PC-3 (cell line): ENCODE results near the gene ACP4. TPM values are rescaled to one million over a fixed set of nuclear protein-coding genes. Genes with fewer than 3 reads are reported as not detected.
"Not testable (repeated sequence)": the region's sequence is repeated elsewhere in the genome, so short reads cannot be mapped to it uniquely, and the experiment has no call there.

Source experiments
- ATAC-seq: fragments of 200-7000 bp; cut with Tn5 transposase; 2 replicates; pipeline ENCODE4 v1.9.1; 2020; ENCODE audit warnings: mild to moderate bottlenecking, moderate library complexity
- BruUV-seq: library from RNA; stranded (reverse); fragments of 400-500 nt; replicated peaks from 2 replicates; lab custom pipeline; 2021; lab: Mats Ljungman, UMichigan
- CTCF ChIA-PET: fragments of 300-600 bp; sonication (Branson Sonifier 250); formaldehyde crosslinking; loops from one replicate; lab custom pipeline; 2022; ENCODE audit warnings: antibody characterized with exemption; lab: Charles Lee
- POLR2A ChIA-PET: fragments of 300-600 bp; sonication (Branson Sonifier 250); formaldehyde crosslinking; loops from one replicate; lab custom pipeline; 2022; ENCODE audit warnings: antibody characterized with exemption; ENCODE audit not compliant: unreplicated experiment; lab: Charles Lee
- DNase-seq: peaks from one replicate; pipeline ENCODE4 v3.0.0-alpha.2; 2015
- H2AFZ ChIP-seq: fragments of 300-600 bp; sonication (generic); 2 replicates; pipeline ENCODE4 v1.6.0; 2016; ENCODE audit warnings: antibody characterized with exemption, low read length
- H3F3A ChIP-seq: fragments of 300-600 bp; sonication (generic); one replicate; pipeline ENCODE4 v1.6.0; 2017; ENCODE audit warnings: antibody characterized with exemption, low read length, control low read depth, mild to moderate bottlenecking; ENCODE audit not compliant: unreplicated experiment
- H3K27ac ChIP-seq: fragments of 300-600 bp; sonication (generic); 2 replicates; pipeline ENCODE4 v1.5.1; 2016; ENCODE audit warnings: mild to moderate bottlenecking, low read length
- H3K27me3 ChIP-seq: fragments of 300-600 bp; sonication (generic); 2 replicates; pipeline ENCODE4 v1.6.1; 2016; ENCODE audit warnings: low read length, mixed read lengths
- H3K36me3 ChIP-seq: fragments of 300-600 bp; sonication (generic); 2 replicates; pipeline ENCODE4 v1.6.1; 2016; ENCODE audit warnings: low read depth, mixed run types, low read length, mixed read lengths
- H3K4me1 ChIP-seq: fragments of 300-600 bp; sonication (generic); 2 replicates; pipeline ENCODE4 v1.5.1; 2016; ENCODE audit warnings: low read length; ENCODE audit not compliant: insufficient read depth
- H3K4me2 ChIP-seq: fragments of 300-600 bp; sonication (generic); 2 replicates; pipeline ENCODE4 v1.6.0; 2016; ENCODE audit warnings: low read length
- H3K4me3 ChIP-seq: fragments of 300-600 bp; sonication (generic); 2 replicates; pipeline ENCODE4 v1.5.1; 2016; ENCODE audit warnings: mild to moderate bottlenecking, low read length, mixed read lengths
- H3K79me2 ChIP-seq: fragments of 300-600 bp; sonication (generic); 2 replicates; pipeline ENCODE4 v1.6.1; 2017; ENCODE audit warnings: low read length, mixed read lengths
- H3K9ac ChIP-seq: fragments of 300-600 bp; sonication (generic); 2 replicates; pipeline ENCODE4 v1.6.0; 2016; ENCODE audit warnings: mild to moderate bottlenecking, low read length
- H3K9me2 ChIP-seq: fragments of 300-600 bp; sonication (generic); replicated peaks from 2 replicates; pipeline ENCODE4 v1.6.1; 2016; ENCODE audit warnings: mixed run types, low read length, mixed read lengths
- H3K9me3 ChIP-seq: fragments of 300-600 bp; sonication (generic); 2 replicates; pipeline ENCODE4 v1.6.1; 2016; ENCODE audit warnings: low read length, mixed read lengths
- H4K20me1 ChIP-seq: fragments of 300-600 bp; sonication (generic); 2 replicates; pipeline ENCODE4 v1.6.1; 2016; ENCODE audit warnings: low read length, mixed read lengths
- CTCF ChIP-seq: fragments of 300-600 bp; sonication (generic); conservative IDR thresholded peaks from 2 replicates; pipeline ENCODE4 v1.5.1; 2017; ENCODE audit warnings: antibody characterized with exemption, low read depth, mild to moderate bottlenecking, low read length
- EZH2 ChIP-seq: fragments of 300-600 bp; sonication (generic); IDR thresholded peaks from one replicate; pipeline ENCODE4 v1.6.1; 2017; ENCODE audit warnings: antibody characterized with exemption, mild to moderate bottlenecking, low read length; ENCODE audit not compliant: unreplicated experiment
- EZH2phosphoT487 ChIP-seq: fragments of 300-600 bp; sonication (generic); IDR thresholded peaks from 2 replicates; pipeline ENCODE4 v1.6.1; 2018; ENCODE audit warnings: mild to moderate bottlenecking, antibody characterized with exemption, low read length, borderline replicate concordance
- intact Hi-C: fragments of 100-400 bp; cut with micrococcal nuclease; formaldehyde crosslinking; loops from 2 replicates; pipeline ENCODE4 v1.9.0; 2023
- total RNA-seq: library from RNA; depleted of rRNA; stranded (reverse); fragments of >200 nt; gene quantifications from 2 replicates; pipeline ENCODE4 v1.2.3, GENCODE V29; 2014

ACP4 gene
- total RNA-seq, 1 experiment from 2014 or later: not detected

DNA sequence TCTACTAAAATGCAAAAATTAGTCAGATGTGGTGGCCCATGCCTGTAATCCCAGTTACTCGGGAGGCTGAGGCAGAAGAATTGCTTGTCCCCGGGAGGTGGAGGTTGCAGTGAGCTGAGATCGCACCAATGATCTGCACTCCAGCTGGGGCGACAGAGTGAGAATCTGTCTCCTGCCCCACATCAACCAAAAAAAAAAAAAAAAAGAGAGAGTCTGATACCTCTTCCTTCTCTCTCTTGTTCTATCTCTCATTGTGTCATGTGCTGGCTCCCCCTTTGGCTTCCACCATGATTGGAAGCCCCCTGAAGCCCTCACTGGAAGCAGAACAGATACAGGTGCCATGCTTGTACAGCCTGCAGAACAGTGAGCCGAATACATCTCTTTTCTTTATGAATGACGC, 46.7 kb upstream of the ACP4 start:
- H3K4me3 ChIP-seq: no peak overlapping the region
- ChIA-PET CTCF (no interaction called here), POLR2A (no interaction called here)
- H3K9me3 ChIP-seq: no peaks in the 10 kb centered on the region
- no peak overlapping the region for H3K27ac ChIP-seq
- DNase-seq: no peak
- H4K20me1 ChIP-seq: no peaks in the 10 kb centered on the region
- intact Hi-C loops: no loop called here
- H3K9ac ChIP-seq: no peak overlapping the region
- no peaks in the 10 kb centered on the region for H3K79me2 ChIP-seq
- H3K36me3 ChIP-seq: no peaks in the 10 kb centered on the region
- TF ChIP-seq EZH2phosphoT487: no peak
- no peak for TF ChIP-seq CTCF
- no peak for TF ChIP-seq EZH2
- peaks cover 31% of the 10 kb centered on the region for H3K27me3 ChIP-seq
- no peak overlapping the region for H2AFZ ChIP-seq
- BruUV-seq: no TSS peak
- H3K4me1 ChIP-seq: no peaks in the 10 kb centered on the region
- no peaks in the 10 kb centered on the region for H3K9me2 ChIP-seq
- H3F3A ChIP-seq: no peaks in the 10 kb centered on the region
- H3K4me2 ChIP-seq: no peak overlapping the region
- ATAC-seq: no peak

DNA sequence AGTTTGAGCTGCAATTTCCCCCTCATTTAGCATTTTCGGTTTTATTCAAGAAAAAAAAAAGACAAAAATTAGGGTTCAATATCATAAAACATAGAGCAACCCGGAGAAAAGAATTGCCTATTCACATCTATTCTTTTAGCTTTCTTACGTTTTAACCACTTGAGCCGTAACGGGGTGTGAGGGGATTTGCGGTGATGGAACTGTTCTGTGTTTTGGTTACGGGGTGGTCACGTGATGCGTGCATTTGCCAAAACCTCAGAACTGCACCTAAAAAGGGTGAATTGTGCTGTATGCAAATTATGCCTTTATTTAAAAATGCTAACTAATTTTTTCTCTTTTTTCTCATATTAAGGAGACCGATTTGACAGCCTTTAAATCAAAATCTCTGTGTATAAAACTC, 45.0 kb upstream of the ACP4 start:
- no peak overlapping the region for H3K4me2 ChIP-seq
- H3K9ac ChIP-seq: no peak overlapping the region
- no peaks in the 10 kb centered on the region for H3K4me1 ChIP-seq
- peaks cover 21% of the 10 kb centered on the region; the same call in 1 of the 2 replicates for H3K27me3 ChIP-seq
- H3K9me2 ChIP-seq: no peaks in the 10 kb centered on the region
- ATAC-seq (no peak), DNase-seq (no peak)
- H3K27ac ChIP-seq: no peak overlapping the region
- POLR2A ChIA-PET: no interaction called here
- no peaks in the 10 kb centered on the region for H3F3A ChIP-seq
- intact Hi-C loops: no loop called here
- CTCF ChIA-PET: no interaction called here
- H3K4me3 ChIP-seq: no peak overlapping the region
- no peaks in the 10 kb centered on the region for H4K20me1 ChIP-seq
- no peaks in the 10 kb centered on the region for H3K9me3 ChIP-seq
- H3K79me2 ChIP-seq: no peaks in the 10 kb centered on the region
- TF ChIP-seq CTCF (no peak), EZH2phosphoT487 (no peak), EZH2 (no peak)
- H3K36me3 ChIP-seq: no peaks in the 10 kb centered on the region
- BruUV-seq: no TSS peak
- H2AFZ ChIP-seq: no peak overlapping the region

DNA sequence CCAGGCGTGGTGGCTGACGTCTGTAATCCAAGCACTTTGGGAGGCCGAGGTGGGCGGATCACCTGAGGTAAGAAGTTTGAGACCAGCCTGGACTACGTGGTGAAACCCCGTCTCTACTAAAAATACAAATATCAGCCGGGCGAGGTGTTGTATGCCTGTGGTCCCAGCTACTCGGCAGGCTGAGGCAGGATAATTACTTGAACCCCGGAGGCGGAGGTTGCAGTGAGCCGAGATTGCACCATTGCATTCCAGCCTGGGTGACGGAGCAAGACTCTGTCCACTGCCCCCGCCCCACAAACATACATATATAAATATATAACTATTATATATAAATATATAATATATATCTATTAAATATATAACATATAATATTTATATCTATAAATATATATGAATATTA, 43.1 kb upstream of the ACP4 start:
- peaks cover 15% of the 10 kb centered on the region for H3K27me3 ChIP-seq
- CTCF ChIA-PET, ATAC-seq, H3K79me2 ChIP-seq, intact Hi-C loops, H3K9me3 ChIP-seq, H3K27ac ChIP-seq, H3K9ac ChIP-seq, H2AFZ ChIP-seq, BruUV-seq, H3K4me3 ChIP-seq, H4K20me1 ChIP-seq, POLR2A ChIA-PET, H3K4me2 ChIP-seq, H3K9me2 ChIP-seq, H3K4me1 ChIP-seq, H3F3A ChIP-seq, DNase-seq, H3K36me3 ChIP-seq: not testable (repeated sequence)
